Calu3 (cell line): ENCODE data around the gene AOAH. TPM values are rescaled to one million over a fixed set of nuclear protein-coding genes. Genes with fewer than 3 reads are reported as not detected.

Source experiments
- BruUV-seq: library from RNA; stranded (reverse); fragments of 400-500 nt; replicated peaks from 2 replicates; lab custom pipeline; 2021; lab: Mats Ljungman, UMichigan
- CTCF ChIA-PET: fragments of 300-600 bp; sonication (Branson Sonifier 250); formaldehyde crosslinking; loops from one replicate; lab custom pipeline; 2022; ENCODE audit warnings: antibody characterized with exemption; lab: Charles Lee
- DNase-seq: peaks from one replicate; pipeline ENCODE4 v3.0.0; 2022
- H3K27ac Mint-ChIP-seq: one replicate; pipeline ENCODE4 v1.8.0; 2022; ENCODE audit warnings: mixed read lengths; ENCODE audit not compliant: unreplicated experiment
- H3K27me3 Mint-ChIP-seq: one replicate; pipeline ENCODE4 v1.8.0; 2022; ENCODE audit warnings: mixed read lengths; ENCODE audit not compliant: unreplicated experiment
- H3K36me3 Mint-ChIP-seq: one replicate; pipeline ENCODE4 v1.8.0; 2022; ENCODE audit warnings: mild to moderate bottlenecking, moderate library complexity, mixed read lengths; ENCODE audit not compliant: insufficient read depth, unreplicated experiment
- H3K4me1 Mint-ChIP-seq: one replicate; pipeline ENCODE4 v1.8.0; 2022; ENCODE audit warnings: mild to moderate bottlenecking, low read depth, mixed read lengths; ENCODE audit not compliant: unreplicated experiment
- H3K4me3 Mint-ChIP-seq: one replicate; pipeline ENCODE4 v1.8.0; 2022; ENCODE audit warnings: mild to moderate bottlenecking, low read depth, moderate library complexity, mixed read lengths; ENCODE audit not compliant: unreplicated experiment
- H3K9me3 Mint-ChIP-seq: one replicate; pipeline ENCODE4 v1.8.0; 2022; ENCODE audit warnings: low read depth, mixed read lengths; ENCODE audit not compliant: unreplicated experiment
- CTCF ChIP-seq: fragments of 200-600 bp; IDR thresholded peaks from one replicate; pipeline ENCODE4 v1.8.0; 2022; ENCODE audit warnings: antibody characterized with exemption; ENCODE audit not compliant: unreplicated experiment
- intact Hi-C: fragments of 100-400 bp; cut with micrococcal nuclease; formaldehyde crosslinking; loops from one replicate; pipeline ENCODE4 v1.10.0; 2022; ENCODE audit not compliant: unreplicated experiment
- total RNA-seq: library from RNA; stranded (reverse); gene quantifications from 2 replicates; pipeline ENCODE4 v1.2.3, GENCODE V29; 2022

Gene AOAH
- total RNA-seq, 1 experiment from 2014 or later = not detected

GRCh38 chr7:36736090-36736898 is 12.0 kb upstream of the AOAH start:
- CTCF ChIA-PET = no interaction called here
- no peak for TF ChIP-seq CTCF

GRCh38 chr7:36735172-36735571 is 10.9 kb upstream of the AOAH start:
- H3K4me3 Mint-ChIP-seq = no peak overlapping the region
- BruUV-seq = no TSS peak
- no peaks in the 10 kb centered on the region for H3K9me3 Mint-ChIP-seq
- no peak for DNase-seq
- no peak overlapping the region for H3K27ac Mint-ChIP-seq
- peaks cover 12% of the 10 kb centered on the region for H3K27me3 Mint-ChIP-seq
- no peaks in the 10 kb centered on the region for H3K4me1 Mint-ChIP-seq
- TF ChIP-seq CTCF = no peak
- H3K36me3 Mint-ChIP-seq = no peaks in the 10 kb centered on the region
- CTCF ChIA-PET = no interaction called here
- intact Hi-C loops = no loop called here

More at GRCh38 chr7:36736090-36736898, 12.0 kb upstream of the AOAH start:
- intact Hi-C loops = no loop called here
- Mint-ChIP-seq H3K27ac (no peak overlapping the region), H3K9me3 (no peaks in the 10 kb centered on the region), H3K36me3 (no peaks in the 10 kb centered on the region), H3K4me1 (no peaks in the 10 kb centered on the region), H3K4me3 (no peak overlapping the region), H3K27me3 (peaks cover 12% of the 10 kb centered on the region)
- BruUV-seq = no TSS peak
- no peak for DNase-seq

GRCh38 chr7:36734731-36735130 is 10.4 kb upstream of the AOAH start:
- H3K27me3 Mint-ChIP-seq = peaks cover 12% of the 10 kb centered on the region
- H3K9me3 Mint-ChIP-seq = no peaks in the 10 kb centered on the region
- DNase-seq = no peak
- TF ChIP-seq CTCF = no peak
- H3K27ac Mint-ChIP-seq = no peak overlapping the region
- H3K4me1 Mint-ChIP-seq = no peaks in the 10 kb centered on the region
- BruUV-seq = no TSS peak
- no peaks in the 10 kb centered on the region for H3K36me3 Mint-ChIP-seq
- intact Hi-C loops = no loop called here
- CTCF ChIA-PET = interaction anchor here (0.8 kb wide), 1 partner anchor 13 kb away, joined by 3 read pairs; no protein-coding TSS in a partner anchor
- H3K4me3 Mint-ChIP-seq = no peak overlapping the region

GRCh38 chr7:36733411-36733810 is 9.1 kb upstream of the AOAH start:
- BruUV-seq = no TSS peak
- no peak overlapping the region for H3K27ac Mint-ChIP-seq
- peaks cover 12% of the 10 kb centered on the region for H3K27me3 Mint-ChIP-seq
- H3K4me1 Mint-ChIP-seq = no peaks in the 10 kb centered on the region
- intact Hi-C loops = no loop called here
- DNase-seq = no peak
- H3K9me3 Mint-ChIP-seq = no peaks in the 10 kb centered on the region
- CTCF ChIA-PET = no interaction called here
- TF ChIP-seq CTCF = no peak
- no peak overlapping the region for H3K4me3 Mint-ChIP-seq
- no peaks in the 10 kb centered on the region for H3K36me3 Mint-ChIP-seq
